IPS-NIHi7 (cell line): ENCODE data around the gene CYP2E1.
"Not testable (repeated sequence)": the region's sequence is repeated elsewhere in the genome, so short reads cannot be mapped to it uniquely, and the experiment has no call there.

ENCODE experiments used
- DNase-seq: peaks from one replicate; pipeline ENCODE4 v3.0.0; 2012; ENCODE audit warnings: mixed read lengths; ENCODE audit errors: extremely low spot score

Gene CYP2E1

GRCh38 chr10:133569801-133570200 is 42.6 kb downstream of the CYP2E1 start:
- not testable (repeated sequence) for DNase-seq

- DNase-seq, result not testable (repeated sequence)
Measured at GRCh38 chr10:133572055-133572454, 44.9 kb downstream of the CYP2E1 start.

- DNase-seq, result not testable (repeated sequence)
Measured at GRCh38 chr10:133573460-133573859, 46.3 kb downstream of the CYP2E1 start.

GRCh38 chr10:133577037-133577436 is 49.9 kb downstream of the CYP2E1 start:
- not testable (repeated sequence) for DNase-seq
